Dendritic cell treated with granulocyte-macrophage colony-stimulating factor and Interleukin-4, amounts not matched to agents 40 ng/mL and 50 ng/mL, for 4 days (primary cell): ENCODE measurements around the gene SRCAP.

Source experiments
- H3K27ac Mint-ChIP-seq: one replicate; pipeline ENCODE4 v1.8.0; 2022; ENCODE audit warnings: mild to moderate bottlenecking, mixed read lengths
- H3K27me3 Mint-ChIP-seq: one replicate; pipeline ENCODE4 v1.8.0; 2022; ENCODE audit warnings: mild to moderate bottlenecking, mixed read lengths
- H3K36me3 Mint-ChIP-seq: one replicate; pipeline ENCODE4 v1.8.0; 2022; ENCODE audit warnings: low read depth, mixed read lengths
- H3K4me1 Mint-ChIP-seq: one replicate; pipeline ENCODE4 v1.8.0; 2022; ENCODE audit warnings: low read depth, mixed read lengths
- H3K4me3 Mint-ChIP-seq: one replicate; pipeline ENCODE4 v1.8.0; 2022; ENCODE audit warnings: mild to moderate bottlenecking, moderate library complexity, mixed read lengths
- H3K9me3 Mint-ChIP-seq: one replicate; pipeline ENCODE4 v1.8.0; 2022; ENCODE audit warnings: mixed read lengths
- intact Hi-C: fragments of 100-400 bp; cut with micrococcal nuclease; formaldehyde crosslinking; loops from one replicate; pipeline ENCODE4 v1.15.0; 2022

The SRCAP gene

GRCh38 chr16:30755955-30756780, 57.2 kb downstream of the SRCAP start:
- H3K27me3 Mint-ChIP-seq: no peaks in the 10 kb centered on the region
- peaks cover 90% of the 10 kb centered on the region for H3K36me3 Mint-ChIP-seq
- H3K4me3 Mint-ChIP-seq: no peak overlapping the region
- intact Hi-C loops: no loop called here
- H3K4me1 Mint-ChIP-seq: peaks cover 44% of the 10 kb centered on the region
- H3K9me3 Mint-ChIP-seq: no peaks in the 10 kb centered on the region
- H3K27ac Mint-ChIP-seq: no peak overlapping the region

GRCh38 chr16:30756781-30757100, 57.8 kb downstream of the SRCAP start:
- Mint-ChIP-seq H3K4me1 (peaks cover 45% of the 10 kb centered on the region), H3K36me3 (peaks cover 86% of the 10 kb centered on the region), H3K9me3 (no peaks in the 10 kb centered on the region), H3K27me3 (no peaks in the 10 kb centered on the region), H3K27ac (no peak overlapping the region), H3K4me3 (no peak overlapping the region)
- intact Hi-C loops: no loop called here

GRCh38 chr16:30757316-30757715, 58.3 kb downstream of the SRCAP start:
- Mint-ChIP-seq H3K9me3 (no peaks in the 10 kb centered on the region), H3K36me3 (peaks cover 86% of the 10 kb centered on the region), H3K27ac (peak overlapping the region; percentile 40), H3K27me3 (no peaks in the 10 kb centered on the region), H3K4me1 (peaks cover 45% of the 10 kb centered on the region), H3K4me3 (no peak overlapping the region)
- intact Hi-C loops: no loop called here

- Mint-ChIP-seq H3K4me1 (peaks cover 60% of the 10 kb centered on the region), H3K27me3 (no peaks in the 10 kb centered on the region), H3K4me3 (peak overlapping the region; percentile 47), H3K9me3 (no peaks in the 10 kb centered on the region), H3K36me3 (peaks cover 89% of the 10 kb centered on the region), H3K27ac (peak overlapping the region; percentile 95)
- intact Hi-C loops: no loop called here
Measured at GRCh38 chr16:30758988-30759491, 60.1 kb downstream of the SRCAP start.

GRCh38 chr16:30760001-30760559, 61.1 kb downstream of the SRCAP start:
- no peak overlapping the region for H3K4me3 Mint-ChIP-seq
- no peaks in the 10 kb centered on the region for H3K27me3 Mint-ChIP-seq
- intact Hi-C loops: loop anchor here (5.0 kb wide), 1 partner anchor 103 kb away; the partner anchor contains the start of gene FBRS
- no peaks in the 10 kb centered on the region for H3K9me3 Mint-ChIP-seq
- H3K4me1 Mint-ChIP-seq: peaks cover 61% of the 10 kb centered on the region
- peak overlapping the region; percentile 95 for H3K27ac Mint-ChIP-seq
- H3K36me3 Mint-ChIP-seq: peaks cover 89% of the 10 kb centered on the region

- no peaks in the 10 kb centered on the region for H3K9me3 Mint-ChIP-seq
- intact Hi-C loops: loop anchor here (1.0 to 5.0 kb wide), 2 partner anchors 13 to 104 kb away; partner anchors contain the start of genes FBRS and PHKG2
- H3K27ac Mint-ChIP-seq: peak overlapping the region; percentile 95
- peak overlapping the region; percentile 90 for H3K4me3 Mint-ChIP-seq
- H3K27me3 Mint-ChIP-seq: no peaks in the 10 kb centered on the region
- H3K4me1 Mint-ChIP-seq: peaks cover 61% of the 10 kb centered on the region
- peaks cover 89% of the 10 kb centered on the region for H3K36me3 Mint-ChIP-seq
Measured at GRCh38 chr16:30760577-30761426, 61.8 kb downstream of the SRCAP start.

- H3K36me3 Mint-ChIP-seq: peaks cover 89% of the 10 kb centered on the region
- intact Hi-C loops: loop anchor here (1.0 to 5.0 kb wide), 2 partner anchors 13 to 104 kb away; partner anchors contain the start of genes FBRS and PHKG2
- no peaks in the 10 kb centered on the region for H3K9me3 Mint-ChIP-seq
- H3K27me3 Mint-ChIP-seq: no peaks in the 10 kb centered on the region
- H3K27ac Mint-ChIP-seq: peak overlapping the region; percentile 95
- peak overlapping the region; percentile 90 for H3K4me3 Mint-ChIP-seq
- peaks cover 61% of the 10 kb centered on the region for H3K4me1 Mint-ChIP-seq
Measured at GRCh38 chr16:30761427-30761927, 62.5 kb downstream of the SRCAP start.

- peak within 1 kb of the TSS; percentile 95 for H3K27ac Mint-ChIP-seq
- intact Hi-C loops: loop anchor here (1.0 to 5.0 kb wide), 4 partner anchors 14 to 161 kb away; partner anchors contain the start of genes FBRS, FBXL19, PHKG2 and SRCAP
- H3K9me3 Mint-ChIP-seq: no peaks in the 10 kb centered on the region
- H3K27me3 Mint-ChIP-seq: no peaks in the 10 kb centered on the region
- H3K4me1 Mint-ChIP-seq: peaks cover 59% of the 10 kb centered on the region
- H3K36me3 Mint-ChIP-seq: peaks cover 89% of the 10 kb centered on the region
- H3K4me3 Mint-ChIP-seq: peak within 1 kb of the TSS; percentile 90
Measured at GRCh38 chr16:30761928-30762902, 63.2 kb downstream of the SRCAP start, which contains the start of the genes CFAP119 and RNF40. Gene CFAP119, minus strand, starts transcription at chr16:30762062. Its CDS starts 314 bp downstream, at chr16:30761748. Gene RNF40, plus strand, starts transcription at chr16:30762322. Its CDS starts 224 bp downstream, at chr16:30762546.

- H3K4me1 Mint-ChIP-seq: peaks cover 52% of the 10 kb centered on the region
- intact Hi-C loops: loop anchor here (1.0 to 5.0 kb wide), 3 partner anchors 64 to 160 kb away; partner anchors contain the start of genes FBRS, FBXL19 and SRCAP
Measured at GRCh38 chr16:30762991-30763725, 64.2 kb downstream of the SRCAP start.

GRCh38 chr16:30764086-30764485, 65.1 kb downstream of the SRCAP start:
- Mint-ChIP-seq H3K27me3 (no peaks in the 10 kb centered on the region), H3K36me3 (peaks cover 91% of the 10 kb centered on the region), H3K4me3 (no peak overlapping the region), H3K27ac (no peak overlapping the region), H3K9me3 (no peaks in the 10 kb centered on the region), H3K4me1 (peaks cover 43% of the 10 kb centered on the region)
- intact Hi-C loops: loop anchor here (5.0 kb wide), 1 partner anchor 107 kb away; the partner anchor contains the start of gene FBRS

More at GRCh38 chr16:30762991-30763725, 64.2 kb downstream of the SRCAP start:
- no peaks in the 10 kb centered on the region for H3K27me3 Mint-ChIP-seq
- no peaks in the 10 kb centered on the region for H3K9me3 Mint-ChIP-seq
- H3K27ac Mint-ChIP-seq: peak overlapping the region; percentile 95
- peak overlapping the region; percentile 90 for H3K4me3 Mint-ChIP-seq
- peaks cover 91% of the 10 kb centered on the region for H3K36me3 Mint-ChIP-seq

GRCh38 chr16:30764816-30765465, 66.0 kb downstream of the SRCAP start:
- no peak overlapping the region for H3K27ac Mint-ChIP-seq
- H3K4me3 Mint-ChIP-seq: no peak overlapping the region
- intact Hi-C loops: loop anchor here (5.0 kb wide), 1 partner anchor 108 kb away; the partner anchor contains the start of gene FBRS
- peaks cover 34% of the 10 kb centered on the region for H3K4me1 Mint-ChIP-seq
- no peaks in the 10 kb centered on the region for H3K27me3 Mint-ChIP-seq
- H3K9me3 Mint-ChIP-seq: no peaks in the 10 kb centered on the region
- peaks cover 94% of the 10 kb centered on the region for H3K36me3 Mint-ChIP-seq
